GM19395 (cell line): ENCODE data around the gene SMG6.
A peak's percentile ranks its signal among the peaks of the same experiment; 100 is the strongest.
"Not testable (repeated sequence)": the region's sequence is repeated elsewhere in the genome, so short reads cannot be mapped to it uniquely, and the experiment has no call there.

ENCODE experiments used
- ATAC-seq: cut with Tn5 transposase; IDR thresholded peaks from one replicate; pipeline ENCODE4 v1.9.1; 2021; ENCODE audit warnings: mild to moderate bottlenecking, moderate library complexity; ENCODE audit not compliant: unreplicated experiment

SMG6 gene

GRCh38 chr17:2264067-2264860, 39.3 kb downstream of the SMG6 start:
- no peak for ATAC-seq

- no peak for ATAC-seq
Measured at GRCh38 chr17:2263183-2264066, 40.2 kb downstream of the SMG6 start.

- ATAC-seq = no peak
Measured at GRCh38 chr17:2262135-2262587, 41.4 kb downstream of the SMG6 start.

GRCh38 chr17:2259769-2260536, 43.6 kb downstream of the SMG6 start:
- peak; percentile 78 for ATAC-seq

- not testable (repeated sequence) for ATAC-seq
Measured at GRCh38 chr17:2258830-2259229, 44.8 kb downstream of the SMG6 start.

- peak; percentile 85 for ATAC-seq
Measured at GRCh38 chr17:2253768-2254406, 49.7 kb downstream of the SMG6 start.

- ATAC-seq = no peak
Measured at GRCh38 chr17:2253362-2253761, 50.2 kb downstream of the SMG6 start.

- no peak for ATAC-seq
Measured at GRCh38 chr17:2251098-2251497, 52.5 kb downstream of the SMG6 start.

GRCh38 chr17:2250140-2251095, 53.2 kb downstream of the SMG6 start:
- ATAC-seq = no peak

GRCh38 chr17:2247005-2247404, 56.6 kb downstream of the SMG6 start:
- ATAC-seq = no peak

- no peak for ATAC-seq
Measured at GRCh38 chr17:2244545-2245525, 58.8 kb downstream of the SMG6 start.

GRCh38 chr17:2243953-2244352, 59.6 kb downstream of the SMG6 start:
- ATAC-seq = no peak

GRCh38 chr17:2241823-2242222, 61.8 kb downstream of the SMG6 start:
- ATAC-seq = no peak

- peak; percentile 10 for ATAC-seq
Measured at GRCh38 chr17:2240541-2240940, 63.0 kb downstream of the SMG6 start.

- ATAC-seq = peak; percentile 67
Measured at GRCh38 chr17:2239882-2240430, 63.6 kb downstream of the SMG6 start.

- no peak for ATAC-seq
Measured at GRCh38 chr17:2239170-2239551, 64.4 kb downstream of the SMG6 start.

- peak; percentile 57 for ATAC-seq
Measured at GRCh38 chr17:2238432-2239169, 65.0 kb downstream of the SMG6 start.
